CD4-positive, alpha-beta T cell treated with Interleukin-12 subunit alpha and Interleukin-12 subunit beta, for 1 hour (primary cell): Measurements from ENCODE around the gene NOL4L.

ENCODE experiments used
- DNase-seq: peaks from one replicate; pipeline ENCODE4 v3.0.0-alpha.2; 2020

NOL4L gene

DNA sequence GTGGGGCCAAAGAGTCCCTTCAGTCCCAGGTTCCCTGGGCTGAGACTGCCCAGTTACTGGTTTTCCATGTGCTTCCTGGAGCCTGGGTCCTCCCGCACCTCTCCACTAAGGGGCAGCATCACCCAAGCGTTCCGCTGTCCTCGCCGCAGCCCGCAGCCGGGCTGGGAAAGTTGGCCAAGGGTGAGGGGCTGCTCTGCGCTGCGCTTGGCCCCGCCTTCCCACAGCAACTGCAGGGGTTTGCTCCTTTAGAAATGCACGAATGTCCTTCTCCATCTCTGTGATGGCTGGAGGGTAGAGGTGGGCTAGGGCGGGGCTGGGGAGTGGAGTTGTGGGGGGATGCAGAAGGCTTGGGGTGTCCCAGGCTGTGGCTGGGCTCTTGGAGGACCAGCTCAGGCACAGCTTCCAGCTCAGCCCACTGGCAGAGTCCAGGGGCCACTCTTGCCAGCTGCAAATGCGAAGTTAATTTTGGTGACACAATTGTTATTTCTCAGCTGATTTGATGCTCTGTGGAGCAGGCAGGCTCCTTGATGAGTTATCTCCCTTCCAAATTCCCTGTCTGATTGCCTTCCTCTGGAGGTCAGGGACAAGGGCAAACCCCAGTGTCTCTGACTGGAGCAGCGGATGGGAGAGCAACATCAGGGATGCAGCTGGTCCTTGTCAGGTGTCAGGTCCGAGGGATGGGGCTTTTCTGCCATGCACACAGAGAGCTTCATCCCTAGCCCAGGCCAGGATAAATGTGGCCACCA, 63.2 kb downstream of the NOL4L start:
- DNase-seq = peak; percentile 74

DNA sequence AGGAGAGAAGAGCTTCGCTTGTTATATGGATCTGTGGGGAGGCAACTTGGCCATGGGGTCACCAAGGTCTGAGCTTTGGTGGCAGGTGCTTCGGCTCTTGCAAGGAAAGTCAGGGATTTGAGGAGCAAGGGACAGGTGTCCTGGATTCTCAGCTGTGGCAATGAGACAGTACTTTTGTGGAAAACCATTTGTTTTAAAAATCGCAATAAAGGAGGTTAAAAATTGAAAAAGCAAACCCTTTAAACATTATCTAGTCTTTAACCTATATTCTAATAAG, 64.3 kb downstream of the NOL4L start:
- DNase-seq = no peak

DNA sequence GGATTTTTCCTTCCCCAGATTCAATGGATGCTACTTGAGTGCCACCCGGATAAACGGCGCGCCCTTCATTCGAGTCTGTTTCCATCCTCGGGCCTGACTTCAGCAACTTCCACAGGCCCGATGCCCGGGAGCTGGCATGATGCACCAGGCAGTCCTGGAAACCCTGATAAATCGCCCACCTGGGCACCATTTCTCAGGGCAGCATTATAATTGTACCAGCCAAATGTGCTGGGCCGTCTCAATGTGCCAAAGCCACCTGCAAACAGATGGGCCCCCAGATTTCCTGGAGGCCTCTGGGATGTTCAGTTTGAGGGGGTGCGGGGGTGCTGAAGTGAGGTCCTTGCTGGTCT, 65.8 kb downstream of the NOL4L start:
- no peak for DNase-seq

DNA sequence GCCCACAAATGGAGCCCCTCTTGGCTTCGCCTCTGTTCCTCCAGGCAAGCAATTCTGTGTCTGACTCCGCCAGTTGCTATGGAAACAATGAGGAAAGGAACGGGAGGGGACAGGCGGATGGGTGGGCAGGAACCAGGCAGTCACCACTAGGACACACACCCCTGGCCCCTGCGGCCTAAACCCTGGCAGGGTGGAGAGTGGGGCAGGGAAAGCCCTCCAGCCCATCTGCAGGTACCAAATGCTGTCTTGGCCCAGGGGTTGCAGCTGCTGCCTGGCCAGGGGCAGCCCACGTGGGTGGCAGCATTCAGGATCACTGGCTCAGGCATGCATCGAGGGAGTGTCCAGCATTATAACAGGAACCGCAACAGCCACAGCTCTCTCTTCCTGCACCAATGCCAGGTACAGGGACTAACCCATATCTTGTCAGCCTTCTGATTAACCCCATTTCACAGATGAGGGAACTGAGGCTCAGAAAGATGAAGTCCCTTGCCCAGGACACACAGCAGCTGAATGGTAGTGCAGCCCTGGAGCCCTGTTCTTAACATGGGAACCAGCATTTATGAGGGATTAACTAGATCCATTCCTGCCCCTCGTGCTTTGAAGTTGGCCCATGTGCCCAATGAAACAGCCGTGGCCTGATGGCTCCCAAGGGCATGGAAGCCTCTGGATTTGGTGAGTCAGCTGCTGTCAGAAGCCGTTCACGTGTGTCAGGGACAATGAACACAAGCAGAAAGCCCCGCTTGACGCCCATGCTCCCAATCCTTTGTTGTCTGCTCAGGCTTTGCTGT, 66.3 kb downstream of the NOL4L start:
- no peak for DNase-seq

DNA sequence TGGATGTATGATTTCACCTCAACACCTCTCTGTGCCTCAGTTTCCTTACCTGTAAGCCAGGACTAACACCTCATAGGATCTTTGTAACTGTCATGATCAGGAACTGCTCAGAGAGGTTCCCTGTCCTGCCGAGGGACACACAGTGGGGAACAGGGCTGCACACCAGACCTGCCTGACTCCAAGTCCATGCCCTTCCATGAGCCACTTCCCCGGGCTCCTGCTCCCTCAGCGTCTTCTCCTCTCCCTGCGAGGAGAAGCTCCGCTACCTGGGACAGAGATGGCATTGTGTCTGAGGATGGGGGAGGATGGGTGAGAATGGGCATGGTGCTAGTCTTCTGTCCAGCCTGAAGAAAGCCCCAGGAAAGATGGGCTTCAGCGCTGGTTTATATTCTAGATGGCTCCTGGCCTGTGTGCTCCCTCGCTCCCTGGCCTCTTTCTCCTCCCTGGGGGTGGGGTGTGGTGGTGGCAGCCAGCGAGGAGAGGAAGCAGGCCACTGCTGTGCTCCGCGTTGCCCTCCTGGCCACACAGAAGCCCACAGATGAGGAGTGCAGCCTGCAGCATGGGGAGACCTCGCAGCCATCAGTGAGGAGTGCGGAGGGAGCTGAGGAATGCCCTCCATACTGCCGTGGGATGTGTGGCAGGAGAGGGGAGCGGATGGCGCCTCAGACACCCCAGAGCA, 67.1 kb downstream of the NOL4L start:
- no peak for DNase-seq

DNA sequence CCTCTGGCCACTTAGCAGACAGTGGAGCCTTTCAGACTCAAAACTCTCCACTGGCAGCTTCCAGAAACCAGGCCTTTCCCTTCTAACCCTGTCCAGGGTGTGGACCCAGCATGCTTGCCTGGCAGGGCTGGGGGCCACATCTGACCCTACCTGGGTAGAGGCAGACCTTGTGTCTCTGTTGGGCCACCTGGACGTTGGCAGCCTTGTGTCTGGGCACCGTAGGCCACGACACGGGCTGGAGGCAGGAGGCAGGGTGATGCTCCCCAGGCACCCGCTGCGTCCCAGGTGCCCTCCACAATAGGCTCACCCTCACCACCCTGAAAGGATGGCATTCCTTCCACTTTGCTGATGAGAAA, 67.6 kb downstream of the NOL4L start:
- DNase-seq = no peak

DNA sequence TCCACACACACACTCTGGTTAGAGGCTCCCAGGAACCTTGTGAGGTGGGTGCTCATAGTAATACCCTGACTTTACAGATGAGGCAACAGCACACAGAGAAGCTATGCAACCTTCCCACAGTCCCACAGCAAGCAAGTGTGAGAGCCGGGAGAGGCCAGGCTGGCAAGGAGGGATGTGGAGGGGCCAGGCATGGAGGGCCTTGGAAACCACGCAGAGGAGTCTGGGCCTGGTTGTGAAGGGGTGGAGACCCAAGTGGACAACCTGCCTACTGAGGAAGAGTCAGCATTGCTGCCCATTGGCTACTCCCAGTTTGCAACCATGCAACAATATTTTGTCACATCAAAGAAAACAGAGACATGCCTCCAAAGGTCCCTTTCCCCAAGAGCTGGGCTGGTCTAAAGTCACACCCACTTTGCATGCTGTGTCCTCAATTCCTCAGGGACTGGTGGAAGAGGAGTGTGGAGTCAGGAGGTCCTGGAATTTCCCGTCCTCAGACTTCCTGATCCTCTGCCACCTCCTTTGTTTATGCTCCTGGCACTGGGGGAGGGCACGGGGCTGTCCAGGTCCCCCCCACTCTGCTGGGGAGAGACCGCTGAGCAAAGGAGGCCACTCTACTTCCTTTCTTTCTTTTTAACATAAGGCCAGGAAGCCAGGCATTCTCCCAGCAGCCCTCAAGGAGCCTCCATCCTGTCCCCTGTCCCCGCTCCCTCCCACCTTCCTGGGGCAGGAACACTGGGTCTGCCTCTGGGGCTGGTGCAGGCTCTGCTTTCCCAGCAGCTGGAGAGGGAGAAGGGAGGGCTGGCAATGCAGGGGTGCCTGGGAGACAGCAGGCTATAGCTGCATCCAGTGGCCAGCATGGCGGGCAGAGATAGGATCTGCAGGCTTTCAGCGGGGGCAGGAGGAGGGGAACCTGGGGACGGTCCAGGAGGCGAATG, 68.3 kb downstream of the NOL4L start:
- no peak for DNase-seq

DNA sequence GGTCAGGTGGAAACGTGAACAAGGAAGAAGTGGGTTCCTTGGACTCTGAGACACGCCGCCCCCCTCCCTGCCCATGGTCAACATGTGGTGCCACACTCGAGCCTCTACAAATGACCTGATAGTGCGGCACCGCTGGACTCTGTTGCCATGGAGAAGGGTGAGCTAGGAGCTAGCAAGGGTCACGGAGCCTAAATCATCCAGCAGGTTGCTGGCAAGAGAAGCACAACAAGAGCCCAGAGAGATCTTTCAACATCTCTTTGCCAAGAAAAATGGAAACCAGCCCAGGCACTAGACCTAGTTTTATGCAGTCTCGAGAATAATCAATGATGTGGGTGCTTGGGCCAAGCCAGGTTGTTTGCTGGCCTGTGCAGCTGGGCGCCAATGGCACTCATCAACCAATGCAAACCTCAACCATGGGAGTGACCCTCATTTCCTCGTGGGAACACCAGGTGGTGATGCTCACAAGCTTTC, 69.5 kb downstream of the NOL4L start:
- no peak for DNase-seq

DNA sequence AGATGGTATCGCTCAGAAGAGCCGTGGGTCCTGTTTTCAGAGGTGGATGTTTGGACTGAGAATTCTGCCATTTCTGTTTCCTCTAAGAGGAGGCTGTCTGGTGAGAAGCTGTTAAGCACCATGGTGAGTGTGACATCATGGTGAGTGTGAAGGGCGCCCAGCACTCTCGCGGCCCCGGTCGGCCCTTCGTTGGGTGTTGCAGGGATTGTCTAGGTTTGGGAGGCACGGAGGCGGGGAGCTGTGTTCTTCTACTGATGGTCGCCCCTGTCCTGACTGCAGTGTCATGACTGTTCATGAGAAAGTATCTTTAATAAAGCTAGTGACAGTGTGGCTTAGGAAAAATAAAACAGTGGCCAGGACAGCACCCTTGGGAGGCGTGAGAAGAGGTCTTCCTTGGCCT, 70.4 kb downstream of the NOL4L start:
- DNase-seq = no peak

DNA sequence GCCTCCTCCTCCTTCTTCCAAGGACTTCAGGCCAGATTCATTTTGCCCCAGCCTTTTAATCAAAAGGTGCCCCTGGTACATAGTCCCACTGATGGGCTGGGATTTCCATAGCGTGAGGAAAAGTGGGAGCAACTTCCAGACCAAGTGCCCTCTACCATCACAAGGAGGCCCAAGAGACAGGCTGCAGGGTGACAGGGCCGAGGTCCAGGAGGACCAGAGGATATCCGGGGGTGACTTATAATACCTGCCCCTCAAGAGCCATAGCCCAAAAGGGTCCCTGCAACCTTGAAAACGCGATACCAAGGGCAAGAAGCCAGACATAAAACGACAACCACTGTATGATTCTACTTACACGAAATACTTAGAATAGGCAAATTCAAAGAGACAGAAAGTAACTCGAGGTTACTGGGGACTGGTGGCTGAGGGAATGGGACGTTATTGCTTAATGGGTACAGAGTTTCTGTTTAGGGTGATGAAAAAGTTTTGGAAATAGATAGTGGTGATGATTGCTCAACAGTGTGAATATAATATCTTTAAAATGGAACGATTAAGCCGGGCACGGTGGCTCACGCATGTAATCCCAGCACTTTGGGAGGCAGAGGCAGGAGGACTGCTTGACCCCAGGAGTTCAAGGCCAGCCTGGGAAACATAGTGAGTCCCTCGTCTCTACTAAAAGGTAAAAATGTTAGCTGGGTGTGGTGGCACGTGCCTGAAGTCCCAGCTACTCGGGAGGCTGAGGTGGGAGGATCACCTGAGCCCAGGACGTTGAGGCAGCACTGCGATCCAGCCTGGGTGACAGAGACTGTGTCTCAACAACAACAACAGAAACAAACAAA, 71.9 kb downstream of the NOL4L start:
- DNase-seq = no peak

DNA sequence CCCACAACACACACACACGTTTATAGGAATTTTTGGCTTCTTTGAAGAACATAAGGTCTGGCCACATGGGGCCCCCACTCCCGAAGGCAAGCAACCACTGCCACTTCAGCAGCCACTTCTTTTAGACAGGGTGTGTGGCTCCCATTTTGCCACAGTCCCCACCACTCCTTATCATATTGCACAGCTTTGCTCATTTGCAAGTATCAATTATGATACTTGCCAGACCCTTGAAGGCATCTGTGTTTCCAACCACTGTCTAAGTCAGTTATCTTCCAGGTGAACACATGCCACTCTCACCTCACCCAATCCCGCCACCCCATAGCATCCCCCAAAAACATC, 73.1 kb downstream of the NOL4L start:
- no peak for DNase-seq

DNA sequence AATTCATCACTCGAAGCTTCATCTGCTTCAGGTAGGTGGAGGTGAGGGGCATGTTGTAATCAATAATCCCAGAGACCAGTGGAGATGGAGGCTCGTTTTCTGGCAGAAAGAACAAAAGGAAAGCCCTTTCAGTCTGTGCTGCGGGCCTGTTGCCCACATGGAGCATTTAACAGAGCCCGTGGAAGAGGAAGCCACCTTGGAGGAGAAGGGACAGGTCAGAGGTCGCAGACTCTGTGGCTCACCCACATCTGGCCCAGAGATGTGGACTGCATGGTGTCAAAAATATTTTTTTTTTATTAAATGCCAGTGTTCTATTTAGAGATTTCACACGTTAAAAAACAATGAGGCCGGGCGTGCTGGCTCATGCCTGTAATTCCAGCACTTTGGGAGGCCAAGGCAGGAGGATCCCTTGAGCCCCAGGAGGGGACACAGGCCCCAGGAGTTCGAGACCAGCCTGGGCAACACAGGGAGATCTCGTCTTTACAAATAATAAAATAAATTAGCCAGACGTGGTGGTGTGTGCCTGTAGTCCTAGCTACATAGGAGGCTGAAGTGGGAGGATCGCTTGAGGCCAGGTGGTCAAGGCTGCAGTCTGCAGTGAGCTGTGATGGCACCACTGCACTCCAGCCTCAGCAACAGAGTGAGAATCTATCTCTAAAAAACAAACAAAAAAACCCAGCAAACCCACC, 73.6 kb downstream of the NOL4L start:
- no peak for DNase-seq

DNA sequence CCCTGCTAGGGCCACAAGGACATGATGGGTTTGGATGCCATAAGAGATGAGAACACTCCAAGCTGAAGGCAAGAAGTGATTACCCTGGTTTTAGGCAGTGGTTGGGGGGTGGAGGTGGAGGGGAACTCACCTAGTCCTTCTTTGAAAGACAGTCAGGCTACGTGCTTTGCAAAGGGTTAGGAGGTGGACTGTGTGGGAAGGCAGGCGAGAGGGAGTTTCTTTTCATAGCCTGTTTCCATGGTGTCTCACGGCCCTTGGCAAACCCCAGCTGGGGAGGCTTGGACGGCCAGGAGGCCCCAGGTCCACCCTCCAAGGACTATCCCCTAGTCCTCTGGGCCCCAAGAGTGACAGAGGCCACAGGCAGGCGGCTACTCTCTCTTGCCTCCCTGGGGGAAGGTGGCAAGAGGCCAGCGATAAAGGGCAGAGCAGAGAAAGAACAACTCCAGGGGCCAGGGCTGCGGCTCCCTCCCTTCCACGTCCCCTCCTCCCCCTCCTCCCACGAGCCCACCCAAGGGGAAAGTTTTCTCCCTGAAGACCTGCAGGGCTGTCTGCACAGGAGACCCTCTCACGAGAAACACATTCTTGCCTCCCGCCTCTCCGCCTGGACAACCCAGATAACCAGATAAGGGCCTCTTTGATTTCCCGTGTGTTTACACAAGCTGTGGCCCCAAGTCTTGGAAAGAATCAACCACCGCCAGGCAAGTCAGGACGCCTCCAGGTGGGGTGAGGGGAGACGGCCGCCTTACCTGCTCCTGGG, 74.4 kb downstream of the NOL4L start:
- DNase-seq = no peak

DNA sequence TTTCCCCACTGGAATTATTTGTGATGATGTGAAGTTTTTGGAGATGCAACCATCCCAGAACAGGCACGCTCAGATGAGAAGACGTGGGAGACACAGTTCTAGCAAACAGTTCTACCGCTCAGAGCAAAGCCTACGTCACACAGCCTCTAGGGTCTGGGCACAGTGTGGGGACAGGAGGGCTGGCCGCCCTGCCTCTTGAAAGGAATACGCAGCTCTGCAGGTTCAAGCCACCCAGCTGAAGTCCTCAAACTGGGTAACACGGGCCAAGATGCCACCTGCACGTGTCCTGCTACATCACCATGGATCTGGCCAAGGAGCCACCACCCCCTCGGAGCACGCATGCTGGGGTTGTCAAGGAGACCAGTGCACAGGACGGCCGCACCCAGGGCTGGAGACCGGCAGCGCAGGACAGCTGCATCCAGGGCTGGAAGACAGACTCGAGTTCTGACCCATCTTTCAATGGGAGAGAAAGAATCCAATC, 75.0 kb downstream of the NOL4L start:
- no peak for DNase-seq

DNA sequence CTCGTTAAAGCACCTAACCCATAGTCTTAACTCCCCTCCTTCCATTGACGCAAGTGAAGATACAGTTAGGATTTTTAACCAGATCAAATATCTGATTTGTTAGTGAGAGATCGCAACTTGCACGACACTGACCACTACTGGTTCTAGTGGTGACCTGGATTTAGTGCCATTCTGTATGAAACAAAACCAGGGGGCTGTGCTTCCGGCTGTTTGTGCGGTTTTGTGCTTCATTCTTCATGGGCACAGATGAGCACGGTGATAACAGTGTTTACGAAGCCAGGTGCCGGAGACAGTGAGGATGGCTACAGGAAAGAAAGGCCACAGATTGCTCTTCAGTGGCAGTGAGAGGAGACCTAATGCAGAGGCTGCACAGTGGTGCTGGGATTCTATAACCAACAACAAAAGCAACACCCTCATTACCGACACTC, 75.5 kb downstream of the NOL4L start:
- DNase-seq = peak; percentile 75

DNA sequence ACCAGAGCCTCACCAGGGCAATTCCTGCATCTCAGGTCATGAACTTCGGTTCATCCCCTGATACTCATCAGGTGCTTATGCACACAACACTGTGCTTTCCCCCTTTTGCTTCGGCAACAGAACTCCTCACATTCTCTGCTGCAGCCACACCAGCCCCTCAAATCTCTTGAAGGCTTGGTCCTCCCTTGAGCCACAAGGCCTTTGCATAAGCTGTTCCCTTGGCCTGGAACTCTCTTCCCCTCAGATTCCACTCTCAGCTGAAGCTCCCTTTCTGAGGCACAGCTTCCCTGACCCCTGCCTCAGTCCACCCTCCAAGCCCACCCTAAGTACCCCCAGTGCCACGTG, 76.4 kb downstream of the NOL4L start:
- DNase-seq = no peak

DNA sequence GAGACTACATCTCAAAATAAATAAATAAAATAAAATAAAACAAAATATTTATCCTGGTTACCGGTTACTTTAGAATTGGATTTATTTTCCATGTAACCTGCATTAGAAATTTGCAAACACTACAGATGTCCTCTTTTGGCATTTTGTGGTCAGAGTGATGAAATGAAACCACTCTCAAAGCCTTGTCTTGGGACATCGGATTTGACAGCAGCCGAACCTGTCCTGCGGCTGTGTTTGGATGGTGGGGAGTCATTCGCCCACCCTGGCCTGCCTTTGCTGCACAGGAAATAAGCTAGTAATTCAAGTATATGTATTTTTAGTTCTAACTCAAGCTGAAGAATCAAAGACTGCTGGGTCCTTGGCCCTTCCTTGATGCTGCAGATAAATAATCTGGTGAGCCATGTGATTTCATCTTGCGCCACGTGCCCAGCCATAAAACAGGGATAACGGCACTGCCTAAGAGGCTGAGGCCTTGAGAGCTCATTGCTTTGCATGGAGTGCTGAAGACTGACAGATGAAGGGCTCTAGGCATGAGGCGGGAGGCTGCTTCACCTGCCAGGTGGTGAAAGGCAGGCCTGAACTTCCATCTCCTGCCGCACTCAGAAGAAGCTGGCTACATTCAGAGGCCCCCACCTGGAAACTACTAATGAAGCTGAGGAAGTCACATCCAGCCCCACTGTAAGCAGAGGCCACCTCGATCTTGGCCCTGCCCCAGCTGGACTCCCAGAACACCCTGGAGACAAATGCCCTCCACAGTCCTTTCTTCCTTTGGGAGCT, 76.9 kb downstream of the NOL4L start:
- DNase-seq = no peak

DNA sequence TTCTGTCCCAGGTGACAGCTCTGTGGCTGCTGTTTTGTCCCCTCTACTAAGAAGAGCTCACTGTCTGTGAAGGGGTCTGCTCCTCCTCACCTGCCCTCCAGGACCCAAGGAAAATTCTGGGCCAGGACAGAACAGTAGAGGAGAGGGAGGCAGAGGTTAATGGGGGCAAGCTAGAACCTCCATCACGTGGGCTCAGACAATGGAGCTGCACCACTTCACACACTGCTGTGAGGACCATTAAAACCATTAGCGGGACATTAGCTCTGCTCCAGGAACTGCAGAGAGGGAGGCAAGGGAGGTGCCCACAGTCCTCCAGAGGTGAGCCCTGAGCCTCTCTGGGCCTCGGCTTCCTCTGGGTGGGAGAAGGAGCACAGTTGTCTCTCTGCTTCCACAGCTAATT, 78.4 kb downstream of the NOL4L start:
- DNase-seq = no peak

DNA sequence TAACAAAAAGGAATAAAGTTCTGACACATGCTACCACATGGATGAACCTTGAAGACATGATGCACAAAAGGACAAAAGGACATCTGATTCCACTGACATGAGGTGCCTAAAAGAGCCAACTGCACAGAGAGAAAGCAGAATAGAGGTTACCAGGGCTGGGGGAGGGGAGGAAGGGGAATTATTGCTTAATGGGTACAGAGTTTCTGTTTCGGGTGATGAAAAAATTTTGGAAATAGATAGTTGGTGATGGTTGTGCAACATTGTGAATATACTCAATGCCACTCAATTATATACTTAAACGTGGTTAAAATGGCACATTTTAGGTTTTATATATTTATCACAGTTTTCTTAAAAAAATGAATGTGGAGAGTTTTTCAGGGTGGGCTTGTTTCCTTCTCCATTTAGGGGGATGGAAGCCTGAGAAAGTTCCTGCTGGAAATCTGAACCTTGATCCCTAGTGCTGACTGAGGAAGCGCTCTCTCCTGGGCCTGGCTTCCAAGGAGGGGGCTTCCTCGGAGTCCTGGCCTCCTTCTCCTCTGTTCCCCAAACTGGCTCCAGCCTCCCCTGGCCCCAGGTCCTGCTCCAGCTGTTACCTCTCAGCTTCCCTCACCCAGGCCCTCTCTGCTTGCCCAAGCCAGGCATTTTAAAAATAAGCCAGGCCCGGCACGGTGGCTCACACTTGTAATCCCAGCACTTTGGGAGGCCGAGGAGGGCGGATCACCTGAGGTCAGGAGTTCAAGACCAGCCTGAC, 79.2 kb downstream of the NOL4L start:
- DNase-seq = no peak
